Frontal cortex (tissue), 4 donors: ENCODE results near the gene ANKRD31. TPM values are rescaled to one million over a fixed set of nuclear protein-coding genes. Genes with fewer than 3 reads are reported as not detected.

Source experiments
- DNase-seq, 2 donors: peaks; one replicate each; pipeline ENCODE4 v3.0.0; 2012; ENCODE audit warnings: low spot score in 2 of 2
- FAIRE-seq: peaks from 2 replicates; lab custom pipeline; 2012; peaks lifted over from hg19 to GRCh38; lab: Jason Lieb, UNC
- total RNA-seq: library from RNA; depleted of rRNA; stranded (reverse); fragments of >200 nt; gene quantifications from one replicate; pipeline ENCODE4 v1.2.3, GENCODE V29; 2014
- donor health status: control.
- donor health status: control.
- donor health status: control.

ANKRD31 gene
- total RNA-seq, 1 donor from 2014 or later = 0.82 TPM

- DNase-seq (no peak), FAIRE-seq (no peak)
These were observed 188.2 kb downstream of the ANKRD31 start for GRCh38 chr5:75048457-75048953.

GRCh38 chr5:75047356-75047755 is 189.3 kb downstream of the ANKRD31 start:
- DNase-seq (no peak), FAIRE-seq (no peak)

GRCh38 chr5:75046366-75047142 is 190.1 kb downstream of the ANKRD31 start:
- FAIRE-seq (no peak), DNase-seq (no peak)

- DNase-seq (no peak), FAIRE-seq (no peak)
These were observed 191.6 kb downstream of the ANKRD31 start for GRCh38 chr5:75045071-75045470.

- DNase-seq = no peak
- no peak for FAIRE-seq
These were observed 192.3 kb downstream of the ANKRD31 start for GRCh38 chr5:75044406-75044805.

- DNase-seq = no peak
- no peak for FAIRE-seq
These were observed 192.9 kb downstream of the ANKRD31 start for GRCh38 chr5:75043633-75044264.

- no peak for DNase-seq
- no peak for FAIRE-seq
These were observed 194.2 kb downstream of the ANKRD31 start for GRCh38 chr5:75042522-75042921.

- DNase-seq (no peak), FAIRE-seq (no peak)
These were observed 195.7 kb downstream of the ANKRD31 start for GRCh38 chr5:75040973-75041372.

GRCh38 chr5:75037106-75037505 is 199.6 kb downstream of the ANKRD31 start:
- FAIRE-seq (no peak), DNase-seq (peak in 1 of 2 donors; percentile 35)

GRCh38 chr5:75034137-75034739 is 202.4 kb downstream of the ANKRD31 start:
- no peak for DNase-seq
- FAIRE-seq = no peak

- FAIRE-seq = no peak
- DNase-seq = no peak
These were observed 205.3 kb downstream of the ANKRD31 start for GRCh38 chr5:75031366-75031765.

- FAIRE-seq (no peak), DNase-seq (no peak)
These were observed 208.6 kb downstream of the ANKRD31 start for GRCh38 chr5:75028090-75028489.

GRCh38 chr5:75023368-75024159 is 213.1 kb downstream of the ANKRD31 start:
- FAIRE-seq (no peak), DNase-seq (no peak)

GRCh38 chr5:75021800-75022199 is 214.9 kb downstream of the ANKRD31 start:
- DNase-seq (no peak), FAIRE-seq (no peak)

- FAIRE-seq = no peak
- no peak for DNase-seq
These were observed 215.5 kb downstream of the ANKRD31 start for GRCh38 chr5:75021219-75021618.

GRCh38 chr5:75020016-75020656 is 216.5 kb downstream of the ANKRD31 start:
- no peak for FAIRE-seq
- DNase-seq = no peak

GRCh38 chr5:75018805-75019587 is 217.7 kb downstream of the ANKRD31 start:
- no peak for FAIRE-seq

More at GRCh38 chr5:75018805-75019587, 217.7 kb downstream of the ANKRD31 start:
- DNase-seq = no peak
